Measurements from ENCODE around the gene CDH8. TPM values are rescaled to one million over a fixed set of nuclear protein-coding genes. Genes with fewer than 3 reads are reported as not detected.
"Not testable (repeated sequence)": the region's sequence is repeated elsewhere in the genome, so short reads cannot be mapped to it uniquely, and the experiment has no call there.

Gene CDH8
- total RNA-seq, 1 experiment from 2014 or later, result 1.7 TPM

- ChIA-PET CTCF (no interaction called here), POLR2A (no interaction called here)
- BruUV-seq (replicated peaks), result no TSS peak
- no peak overlapping the region for H3K27ac Mint-ChIP-seq (ENCODE audit: unreplicated experiment)
- H3K9me3 Mint-ChIP-seq (ENCODE audit: unreplicated experiment), result no peaks in the 10 kb centered on the region
- H3K27me3 Mint-ChIP-seq (ENCODE audit: insufficient read depth, unreplicated experiment), result no peaks in the 10 kb centered on the region
- no peaks in the 10 kb centered on the region for H3K27me3 ChIP-seq (replicated peaks; ENCODE audit: control insufficient read depth, insufficient read depth, low read length)
- no peaks in the 10 kb centered on the region for H3K4me1 ChIP-seq
- no peak overlapping the region for H3K4me3 ChIP-seq (ENCODE audit: low read depth, low read length)
- H3K4me3 Mint-ChIP-seq (ENCODE audit: unreplicated experiment), result no peak overlapping the region
- H3K4me1 Mint-ChIP-seq (ENCODE audit: low read depth, unreplicated experiment), result peaks cover 12% of the 10 kb centered on the region
- no peak for TF ChIP-seq CTCF (IDR thresholded peaks at IDR 0.05; ENCODE audit: insufficient read depth in 1 of 2, low read depth in 1 of 2, low read length in 1 of 2, severe bottlenecking in 1 of 2, unreplicated experiment in 1 of 2)
- no peaks in the 10 kb centered on the region for H3K9me3 ChIP-seq
- H3K36me3 ChIP-seq (ENCODE audit: control insufficient read depth, insufficient read depth, low read length), result no peaks in the 10 kb centered on the region
- intact Hi-C loops (cut with micrococcal nuclease; ENCODE audit: unreplicated experiment), result no loop called here
- H3K36me3 Mint-ChIP-seq (ENCODE audit: insufficient read depth, unreplicated experiment), result no peaks in the 10 kb centered on the region
- no peak for DNase-seq
These were observed 222.9 kb downstream of the CDH8 start for GRCh38 chr16:61813339-61813738.

- BruUV-seq (replicated peaks), result no TSS peak
- no peaks in the 10 kb centered on the region for H3K27me3 ChIP-seq (replicated peaks; ENCODE audit: control insufficient read depth, insufficient read depth, low read length)
- Mint-ChIP-seq H3K4me1 (ENCODE audit: low read depth, unreplicated experiment) (peaks cover 4% of the 10 kb centered on the region), H3K9me3 (ENCODE audit: unreplicated experiment) (no peaks in the 10 kb centered on the region), H3K4me3 (ENCODE audit: unreplicated experiment) (no peak overlapping the region), H3K27ac (ENCODE audit: unreplicated experiment) (no peak overlapping the region), H3K36me3 (ENCODE audit: insufficient read depth, unreplicated experiment) (no peaks in the 10 kb centered on the region), H3K27me3 (ENCODE audit: insufficient read depth, unreplicated experiment) (no peaks in the 10 kb centered on the region)
- H3K4me3 ChIP-seq (ENCODE audit: low read depth, low read length), result no peak overlapping the region
- intact Hi-C loops (cut with micrococcal nuclease; ENCODE audit: unreplicated experiment), result no loop called here
- H3K9me3 ChIP-seq, result no peaks in the 10 kb centered on the region
- H3K36me3 ChIP-seq (ENCODE audit: control insufficient read depth, insufficient read depth, low read length), result no peaks in the 10 kb centered on the region
- ChIA-PET POLR2A (no interaction called here), CTCF (no interaction called here)
- TF ChIP-seq CTCF (IDR thresholded peaks at IDR 0.05; ENCODE audit: insufficient read depth in 1 of 2, low read depth in 1 of 2, low read length in 1 of 2, severe bottlenecking in 1 of 2, unreplicated experiment in 1 of 2), result no peak
- no peaks in the 10 kb centered on the region for H3K4me1 ChIP-seq
- DNase-seq, result no peak
These were observed 224.0 kb downstream of the CDH8 start for GRCh38 chr16:61812251-61812650.

GRCh38 chr16:61807551-61807950 is 228.7 kb downstream of the CDH8 start:
- intact Hi-C loops (cut with micrococcal nuclease; ENCODE audit: unreplicated experiment), result no loop called here
- Mint-ChIP-seq H3K36me3 (ENCODE audit: insufficient read depth, unreplicated experiment) (no peaks in the 10 kb centered on the region), H3K9me3 (ENCODE audit: unreplicated experiment) (no peaks in the 10 kb centered on the region), H3K27ac (ENCODE audit: unreplicated experiment) (no peak overlapping the region), H3K4me1 (ENCODE audit: low read depth, unreplicated experiment) (no peaks in the 10 kb centered on the region), H3K4me3 (ENCODE audit: unreplicated experiment) (no peak overlapping the region), H3K27me3 (ENCODE audit: insufficient read depth, unreplicated experiment) (no peaks in the 10 kb centered on the region)
- POLR2A ChIA-PET, result no interaction called here
- Histone ChIP-seq H3K4me1 (no peaks in the 10 kb centered on the region), H3K36me3 (ENCODE audit: control insufficient read depth, insufficient read depth, low read length) (no peaks in the 10 kb centered on the region), H3K4me3 (ENCODE audit: low read depth, low read length) (no peak overlapping the region), H3K9me3 (no peaks in the 10 kb centered on the region), H3K27me3 (replicated peaks; ENCODE audit: control insufficient read depth, insufficient read depth, low read length) (no peaks in the 10 kb centered on the region)
- CTCF ChIA-PET, result no interaction called here
- no TSS peak for BruUV-seq (replicated peaks)
- no peak for TF ChIP-seq CTCF (IDR thresholded peaks at IDR 0.05; ENCODE audit: insufficient read depth in 1 of 2, low read depth in 1 of 2, low read length in 1 of 2, severe bottlenecking in 1 of 2, unreplicated experiment in 1 of 2)
- no peak for DNase-seq

- H3K36me3 ChIP-seq (ENCODE audit: control insufficient read depth, insufficient read depth, low read length); POLR2A ChIA-PET; H3K36me3 Mint-ChIP-seq (ENCODE audit: insufficient read depth, unreplicated experiment); H3K9me3 ChIP-seq; H3K27ac Mint-ChIP-seq (ENCODE audit: unreplicated experiment); DNase-seq; intact Hi-C loops (cut with micrococcal nuclease; ENCODE audit: unreplicated experiment); H3K4me3 ChIP-seq (ENCODE audit: low read depth, low read length); H3K27me3 ChIP-seq (replicated peaks; ENCODE audit: control insufficient read depth, insufficient read depth, low read length); H3K27me3 Mint-ChIP-seq (ENCODE audit: insufficient read depth, unreplicated experiment); CTCF ChIA-PET; H3K4me3 Mint-ChIP-seq (ENCODE audit: unreplicated experiment); BruUV-seq (replicated peaks): not testable (repeated sequence)
- H3K9me3 Mint-ChIP-seq (ENCODE audit: unreplicated experiment), result peaks cover 16% of the 10 kb centered on the region
- H3K4me1 Mint-ChIP-seq (ENCODE audit: low read depth, unreplicated experiment), result peaks cover 19% of the 10 kb centered on the region
- H3K4me1 ChIP-seq, result peaks cover 24% of the 10 kb centered on the region; the same call in 1 of the 2 replicates
These were observed 235.0 kb downstream of the CDH8 start for GRCh38 chr16:61801217-61801616.

Measured in Caco-2 (cell line).